Vagina (tissue), 2 donors: Measurements from ENCODE around the gene FGF18. TPM values are rescaled to one million over a fixed set of nuclear protein-coding genes. Genes with fewer than 3 reads are reported as not detected.

Experiments used
- DNase-seq, 2 donors: peaks; one replicate each; pipeline ENCODE4 v3.0.0-alpha.2; 2017; ENCODE audit errors: extremely low spot score in 2 of 2
- H3K27ac ChIP-seq: fragments of 200-600 bp; sonication (generic); one replicate; pipeline ENCODE4 v1.5.1; 2019
- H3K27me3 ChIP-seq: fragments of 200-600 bp; sonication (generic); one replicate; pipeline ENCODE4 v1.5.1; 2019
- H3K36me3 ChIP-seq, 2 donors: fragments of 200-600 bp; sonication (generic); one replicate each; pipeline ENCODE4 v1.5.1; 2017 to 2019
- H3K4me1 ChIP-seq: fragments of 200-600 bp; sonication (generic); one replicate; pipeline ENCODE4 v1.5.1; 2019
- H3K4me3 ChIP-seq, 2 donors: fragments of 200-600 bp; sonication (generic); 1 replicate in 1 of 2; 2 replicates in 1 of 2; pipeline ENCODE4 v1.5.1; 2016 to 2019
- H3K9me3 ChIP-seq: fragments of 200-600 bp; sonication (generic); one replicate; pipeline ENCODE4 v1.5.1; 2019
- CTCF ChIP-seq, 3 experiments: fragments of 450-650 bp in 2 of 3; fragments of 200-600 bp in 1 of 3; sonication (generic) in 1 of 3; IDR thresholded peaks; one replicate each; pipeline ENCODE4 v1.5.1; 2017 to 2019; ENCODE audit warnings: antibody characterized with exemption in 3 of 3, mild to moderate bottlenecking in 2 of 3, moderate library complexity in 2 of 3
- POLR2A ChIP-seq, 2 donors: fragments of 450-650 bp; IDR thresholded peaks; one replicate each; pipeline ENCODE4 v1.6.1; 2017; ENCODE audit warnings: antibody characterized with exemption in 2 of 2, mild to moderate bottlenecking in 2 of 2, moderate library complexity in 2 of 2
- POLR2AphosphoS5 ChIP-seq, 2 donors: sonication (generic); formaldehyde crosslinking; IDR thresholded peaks; one replicate each; pipeline ENCODE4 v1.9.0; 2017; ENCODE audit warnings: antibody characterized with exemption in 2 of 2, mild to moderate bottlenecking in 2 of 2, low read depth in 1 of 2; ENCODE audit not compliant: insufficient read depth in 1 of 2
- intact Hi-C: fragments of 100-400 bp; cut with DNase I; formaldehyde crosslinking; loops from one replicate; pipeline ENCODE4 v1.15.1; 2023
- total RNA-seq: library from RNA; depleted of rRNA; stranded (reverse); fragments of >200 nt; gene quantifications from one replicate; pipeline ENCODE4 v1.2.3, GENCODE V29; 2016

Gene FGF18
- total RNA-seq, 1 donor from 2014 or later: 1.7 TPM

GRCh38 chr5:171434874-171435273, 15.4 kb downstream of the FGF18 start:
- no peaks in the 10 kb centered on the region for H3K36me3 ChIP-seq
- H3K27me3 ChIP-seq: no peaks in the 10 kb centered on the region
- intact Hi-C loops: no loop called here
- H3K4me1 ChIP-seq: no peaks in the 10 kb centered on the region
- DNase-seq: no peak
- no peaks in the 10 kb centered on the region for H3K9me3 ChIP-seq
- TF ChIP-seq CTCF (IDR thresholded peaks at IDR 0.05) (no peak), POLR2A (IDR thresholded peaks at IDR 0.05) (no peak), POLR2AphosphoS5 (IDR thresholded peaks at IDR 0.05; ENCODE audit: insufficient read depth in 1 of 2, low read depth in 1 of 2) (no peak)
- H3K27ac ChIP-seq: no peak overlapping the region
- no peak overlapping the region for H3K4me3 ChIP-seq

GRCh38 chr5:171435908-171436307, 16.5 kb downstream of the FGF18 start:
- no peaks in the 10 kb centered on the region for H3K36me3 ChIP-seq
- no peaks in the 10 kb centered on the region for H3K9me3 ChIP-seq
- no peak overlapping the region for H3K4me3 ChIP-seq
- no peaks in the 10 kb centered on the region for H3K4me1 ChIP-seq
- intact Hi-C loops: no loop called here
- H3K27ac ChIP-seq: no peak overlapping the region
- no peaks in the 10 kb centered on the region for H3K27me3 ChIP-seq
- no peak for DNase-seq
- TF ChIP-seq POLR2A (IDR thresholded peaks at IDR 0.05) (no peak), POLR2AphosphoS5 (IDR thresholded peaks at IDR 0.05; ENCODE audit: insufficient read depth in 1 of 2, low read depth in 1 of 2) (no peak), CTCF (IDR thresholded peaks at IDR 0.05) (no peak)

- Histone ChIP-seq H3K4me1 (no peaks in the 10 kb centered on the region), H3K27me3 (no peaks in the 10 kb centered on the region), H3K9me3 (no peaks in the 10 kb centered on the region), H3K4me3 (no peak overlapping the region), H3K27ac (no peak overlapping the region), H3K36me3 (no peaks in the 10 kb centered on the region)
- DNase-seq: no peak
- intact Hi-C loops: no loop called here
- TF ChIP-seq POLR2A (IDR thresholded peaks at IDR 0.05) (no peak), POLR2AphosphoS5 (IDR thresholded peaks at IDR 0.05; ENCODE audit: insufficient read depth in 1 of 2, low read depth in 1 of 2) (no peak)
Measured at GRCh38 chr5:171436804-171437285, 17.4 kb downstream of the FGF18 start.

GRCh38 chr5:171437286-171437821, 17.9 kb downstream of the FGF18 start:
- Histone ChIP-seq H3K4me1 (no peaks in the 10 kb centered on the region), H3K36me3 (no peaks in the 10 kb centered on the region), H3K9me3 (no peaks in the 10 kb centered on the region), H3K27me3 (no peaks in the 10 kb centered on the region), H3K4me3 (no peak overlapping the region), H3K27ac (no peak overlapping the region)
- TF ChIP-seq POLR2A (IDR thresholded peaks at IDR 0.05): no peak
- TF ChIP-seq POLR2AphosphoS5 (IDR thresholded peaks at IDR 0.05; ENCODE audit: insufficient read depth in 1 of 2, low read depth in 1 of 2): no peak
- TF ChIP-seq CTCF (IDR thresholded peaks at IDR 0.05): no peak
- DNase-seq: no peak
- intact Hi-C loops: no loop called here

GRCh38 chr5:171438738-171439137, 19.3 kb downstream of the FGF18 start:
- H3K4me3 ChIP-seq: no peak overlapping the region
- intact Hi-C loops: no loop called here
- no peak for DNase-seq
- H3K4me1 ChIP-seq: no peaks in the 10 kb centered on the region
- TF ChIP-seq POLR2AphosphoS5 (IDR thresholded peaks at IDR 0.05; ENCODE audit: insufficient read depth in 1 of 2, low read depth in 1 of 2) (no peak), CTCF (IDR thresholded peaks at IDR 0.05) (no peak), POLR2A (IDR thresholded peaks at IDR 0.05) (no peak)
- no peaks in the 10 kb centered on the region for H3K9me3 ChIP-seq
- no peak overlapping the region for H3K27ac ChIP-seq
- H3K36me3 ChIP-seq: no peaks in the 10 kb centered on the region
- no peaks in the 10 kb centered on the region for H3K27me3 ChIP-seq
